ENCODE results near the gene IP6K2.

- no peak for TF ChIP-seq EZH2phosphoT487 (IDR thresholded peaks at IDR 0.05; ENCODE audit: insufficient read depth, low read depth)
- no peak for TF ChIP-seq EZH2 (IDR thresholded peaks at IDR 0.05; ENCODE audit: insufficient read depth, poor library complexity, severe bottlenecking)
Observed at GRCh38 chr3:48662753-48663488, 54.1 kb downstream of the IP6K2 start, which contains the start of gene CELSR3.
